Esophagus squamous epithelium (tissue), 5 donors: Measurements from ENCODE around the gene NUDCD2. TPM values are rescaled to one million over a fixed set of nuclear protein-coding genes. Genes with fewer than 3 reads are reported as not detected.

Source experiments
- DNase-seq: peaks from one replicate; lab custom pipeline; 2025; lab: John Stamatoyannopoulos, UW
- H3K27ac ChIP-seq, 4 donors: fragments of 200-600 bp; sonication (generic); one replicate each; pipeline ENCODE4 v1.5.1; 2016 to 2019; ENCODE audit warnings: mild to moderate bottlenecking in 1 of 4
- H3K27me3 ChIP-seq, 4 donors: fragments of 200-600 bp; sonication (generic); 1 replicate in 3 of 4; 2 replicates in 1 of 4; pipeline versions ENCODE4 v1.5.1 to v1.6.0; 2017 to 2021; ENCODE audit warnings: antibody characterized with exemption in 1 of 4
- H3K36me3 ChIP-seq, 3 donors: fragments of 200-600 bp; sonication (generic); one replicate each; pipeline ENCODE4 v1.5.1; 2016 to 2019
- H3K4me1 ChIP-seq, 3 donors: fragments of 200-600 bp; sonication (generic); one replicate each; pipeline ENCODE4 v1.5.1; 2017 to 2019
- H3K4me3 ChIP-seq, 4 donors: fragments of 200-600 bp; sonication (generic); 1 replicate in 3 of 4; 2 replicates in 1 of 4; pipeline ENCODE4 v1.5.1; 2016 to 2019; ENCODE audit warnings: mild to moderate bottlenecking in 2 of 4, moderate library complexity in 1 of 4
- H3K9me3 ChIP-seq, 3 donors: fragments of 200-600 bp; sonication (generic); one replicate each; pipeline ENCODE4 v1.5.1; 2016 to 2019
- CTCF ChIP-seq, 6 experiments: fragments of 450-650 bp in 4 of 6; fragments of 200-600 bp in 2 of 6; sonication (generic) in 2 of 6; IDR thresholded peaks; one replicate each; pipeline ENCODE4 v1.5.1; 2016 to 2019; ENCODE audit warnings: antibody characterized with exemption in 6 of 6, mild to moderate bottlenecking in 4 of 6, moderate library complexity in 4 of 6
- POLR2A ChIP-seq, 4 donors: fragments of 450-650 bp; IDR thresholded peaks; one replicate each; pipeline ENCODE4 v1.6.1; 2017; ENCODE audit warnings: antibody characterized with exemption in 4 of 4, mild to moderate bottlenecking in 4 of 4, moderate library complexity in 3 of 4
- WGBS, 2 donors: methylation state at CpG; one replicate each; pipeline ENCODE4 v1.1.5; 2018; 5-methylcytosine and 5-hydroxymethylcytosine counted together
- intact Hi-C: fragments of 100-400 bp; cut with DNase I; formaldehyde crosslinking; loops from one replicate; pipeline ENCODE4 v1.15.0; 2022
- total RNA-seq, 4 donors: library from RNA; depleted of rRNA; stranded (reverse); fragments of >200 nt; gene quantifications; one replicate each; pipeline ENCODE4 v1.1.0, GENCODE V29; 2016
- donor health status: DM: yes; HTN: yes; CAD: no.

NUDCD2 gene
- total RNA-seq, 4 donors from 2014 or later, result 2.5 to 11.6 (median 6.1) TPM

GRCh38 chr5:163473635-163474243 is 13.8 kb upstream of the NUDCD2 start:
- H3K36me3 ChIP-seq, result peaks cover 0 to 4% (median 0%) of the 10 kb centered on the region in 3 donors
- no peaks in the 10 kb centered on the region for H3K9me3 ChIP-seq
- TF ChIP-seq POLR2A (IDR thresholded peaks at IDR 0.05) (no peak), CTCF (IDR thresholded peaks at IDR 0.05) (peak in 4 of 6 experiments; percentile 43 to 56 (median 44))
- no peak overlapping the region for H3K4me3 ChIP-seq
- 80 to 87% methylated on average over 3 of the region's 3 CpGs for WGBS, 2 donors
- no peak for DNase-seq
- H3K4me1 ChIP-seq, result no peaks in the 10 kb centered on the region
- intact Hi-C loops, result no loop called here
- no peak overlapping the region for H3K27ac ChIP-seq
- H3K27me3 ChIP-seq, result no peaks in the 10 kb centered on the region

GRCh38 chr5:163467682-163468081 is 7.8 kb upstream of the NUDCD2 start:
- intact Hi-C loops, result no loop called here
- Histone ChIP-seq H3K36me3 (no peaks in the 10 kb centered on the region), H3K9me3 (no peaks in the 10 kb centered on the region), H3K27ac (no peak overlapping the region), H3K4me3 (no peak overlapping the region), H3K4me1 (peaks cover 0 to 4% (median 3%) of the 10 kb centered on the region in 3 donors), H3K27me3 (no peaks in the 10 kb centered on the region)
- 82 to 86% methylated on average over 4 of the region's 4 CpGs for WGBS, 2 donors
- DNase-seq, result no peak
- TF ChIP-seq CTCF (IDR thresholded peaks at IDR 0.05) (no peak), POLR2A (IDR thresholded peaks at IDR 0.05) (no peak)

GRCh38 chr5:163463063-163463435 is 3.1 kb upstream of the NUDCD2 start:
- TF ChIP-seq CTCF (IDR thresholded peaks at IDR 0.05) (no peak), POLR2A (IDR thresholded peaks at IDR 0.05) (no peak)
- no peak for DNase-seq
- Histone ChIP-seq H3K27ac (peak overlapping the region in 3 of 4 donors; percentile 92 to 97 (median 95)), H3K4me3 (no peak overlapping the region), H3K4me1 (peaks cover 12 to 38% (median 18%) of the 10 kb centered on the region in 3 donors), H3K36me3 (no peaks in the 10 kb centered on the region), H3K9me3 (no peaks in the 10 kb centered on the region), H3K27me3 (no peaks in the 10 kb centered on the region)
- intact Hi-C loops, result no loop called here

GRCh38 chr5:163460562-163461171 is 765 bp upstream of the NUDCD2 start, which contains the start of gene HMMR:
HMMR (plus strand) TSS chr5:163460632; CDS start chr5:163460693, 61 bp downstream.
- H3K4me1 ChIP-seq, result peaks cover 12 to 45% (median 18%) of the 10 kb centered on the region in 3 donors
- H3K4me3 ChIP-seq, result peak within 1 kb of the TSS; percentile 57 to 82 (median 74)
- intact Hi-C loops, result no loop called here
- no peaks in the 10 kb centered on the region for H3K9me3 ChIP-seq
- peak in 2 of 4 donors; percentile 25 to 26 for TF ChIP-seq POLR2A (IDR thresholded peaks at IDR 0.05)
- TF ChIP-seq CTCF (IDR thresholded peaks at IDR 0.05), result no peak
- peaks cover 0 to 13% (median 0%) of the 10 kb centered on the region in 3 donors for H3K36me3 ChIP-seq
- peak within 1 kb of the TSS; percentile 92 to 97 (median 96) for H3K27ac ChIP-seq
- H3K27me3 ChIP-seq, result no peaks in the 10 kb centered on the region
- 0% methylated on average over 11 to 21 of the region's 23 CpGs for WGBS, 2 donors
- no peak for DNase-seq

- peaks cover 0 to 25% (median 0%) of the 10 kb centered on the region in 3 donors for H3K36me3 ChIP-seq
- WGBS, 2 donors, result 0% methylated on average over 7 to 12 of the region's 12 CpGs
- intact Hi-C loops, result loop anchor here (10.0 kb wide), 1 partner anchor 55 kb away; no protein-coding TSS in a partner anchor
Observed at GRCh38 chr5:163459462-163459818, 462 bp downstream of the NUDCD2 start.

More at GRCh38 chr5:163459462-163459818, 462 bp downstream of the NUDCD2 start:
- Histone ChIP-seq H3K27me3 (no peaks in the 10 kb centered on the region), H3K4me1 (peaks cover 12 to 45% (median 18%) of the 10 kb centered on the region in 3 donors), H3K4me3 (peak overlapping the region; percentile 57 to 82 (median 74)), H3K9me3 (no peaks in the 10 kb centered on the region), H3K27ac (peak overlapping the region; percentile 92 to 97 (median 96))
- TF ChIP-seq POLR2A (IDR thresholded peaks at IDR 0.05) (no peak), CTCF (IDR thresholded peaks at IDR 0.05) (no peak)
- DNase-seq, result no peak
